Bronchial epithelial cell (primary cell): ENCODE results near the gene C6orf136. TPM values are rescaled to one million over a fixed set of nuclear protein-coding genes. Genes with fewer than 3 reads are reported as not detected.

Experiments used
- DNase-seq: peaks from one replicate; pipeline ENCODE4 v3.0.0-alpha.2; 2010; ENCODE audit warnings: low read depth
- FAIRE-seq: peaks from 2 replicates; lab custom pipeline; 2011; peaks lifted over from hg19 to GRCh38; lab: Jason Lieb, UNC
- H3K27me3 ChIP-seq: 2 replicates; pipeline ENCODE4 v1.5.1; 2011; ENCODE audit warnings: low read length; ENCODE audit not compliant: control insufficient read depth, insufficient read depth
- H3K36me3 ChIP-seq: 2 replicates; pipeline ENCODE4 v1.5.1; 2011; ENCODE audit warnings: low read length; ENCODE audit not compliant: control insufficient read depth, insufficient read depth
- H3K4me3 ChIP-seq: 2 replicates; pipeline ENCODE4 v1.5.1; 2011; ENCODE audit warnings: mild to moderate bottlenecking, low read depth, low read length, control low read depth
- total RNA-seq: library from RNA; depleted of rRNA; stranded (reverse); fragments of >200 nt; gene quantifications from 2 replicates; pipeline ENCODE4 v1.2.1, GENCODE V29; 2014
- TF ChIP-seq, protein P1 (sequence below): IDR thresholded peaks from 2 replicates; pipeline ENCODE4 v1.5.1; 2011; ENCODE audit warnings: mild to moderate bottlenecking, moderate library complexity, low read length, control low read depth, inconsistent platforms; ENCODE audit not compliant: insufficient read depth, severe bottlenecking

The C6orf136 gene
- total RNA-seq, 1 donor from 2014 or later: 1.8 TPM

DNA sequence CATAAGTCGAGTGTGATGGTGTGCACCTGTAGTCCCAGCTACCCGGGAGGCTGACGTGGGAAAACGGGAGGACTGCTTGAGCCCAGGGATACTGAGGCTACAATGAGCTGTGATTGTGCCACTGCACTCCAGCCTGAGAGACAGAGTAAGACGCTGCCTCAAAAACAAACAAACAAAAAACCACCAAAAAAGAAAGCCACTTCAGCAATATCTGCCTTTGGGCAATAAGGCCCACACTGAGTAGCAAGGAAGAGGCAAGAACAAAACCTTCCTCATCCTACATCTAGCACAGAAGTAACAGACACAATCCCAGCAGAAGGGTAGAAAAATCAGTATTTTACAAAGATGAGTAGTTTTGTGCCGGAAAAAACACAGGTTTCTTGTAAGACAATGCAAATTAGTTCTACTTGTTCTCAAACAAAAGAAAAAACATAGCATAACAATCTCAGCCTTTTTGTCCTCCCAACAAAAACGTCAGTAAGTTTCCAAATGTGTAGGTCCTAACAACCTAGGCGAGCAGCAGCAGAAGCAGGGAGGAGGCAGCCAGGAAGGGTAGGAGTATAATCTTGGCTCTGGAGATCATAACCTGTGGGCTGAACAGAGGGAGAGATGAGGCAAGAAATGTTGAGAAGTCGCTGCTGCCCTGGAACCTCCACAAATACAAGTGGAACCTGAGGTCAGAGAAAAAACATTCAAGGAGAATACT, 35.6 kb upstream of the C6orf136 start:
- FAIRE-seq (no peak), DNase-seq (no peak)
- H3K4me3 ChIP-seq: no peak overlapping the region
- no peaks in the 10 kb centered on the region for H3K27me3 ChIP-seq
- H3K36me3 ChIP-seq: peaks cover 13% of the 10 kb centered on the region
- TF ChIP-seq, protein P1, sequence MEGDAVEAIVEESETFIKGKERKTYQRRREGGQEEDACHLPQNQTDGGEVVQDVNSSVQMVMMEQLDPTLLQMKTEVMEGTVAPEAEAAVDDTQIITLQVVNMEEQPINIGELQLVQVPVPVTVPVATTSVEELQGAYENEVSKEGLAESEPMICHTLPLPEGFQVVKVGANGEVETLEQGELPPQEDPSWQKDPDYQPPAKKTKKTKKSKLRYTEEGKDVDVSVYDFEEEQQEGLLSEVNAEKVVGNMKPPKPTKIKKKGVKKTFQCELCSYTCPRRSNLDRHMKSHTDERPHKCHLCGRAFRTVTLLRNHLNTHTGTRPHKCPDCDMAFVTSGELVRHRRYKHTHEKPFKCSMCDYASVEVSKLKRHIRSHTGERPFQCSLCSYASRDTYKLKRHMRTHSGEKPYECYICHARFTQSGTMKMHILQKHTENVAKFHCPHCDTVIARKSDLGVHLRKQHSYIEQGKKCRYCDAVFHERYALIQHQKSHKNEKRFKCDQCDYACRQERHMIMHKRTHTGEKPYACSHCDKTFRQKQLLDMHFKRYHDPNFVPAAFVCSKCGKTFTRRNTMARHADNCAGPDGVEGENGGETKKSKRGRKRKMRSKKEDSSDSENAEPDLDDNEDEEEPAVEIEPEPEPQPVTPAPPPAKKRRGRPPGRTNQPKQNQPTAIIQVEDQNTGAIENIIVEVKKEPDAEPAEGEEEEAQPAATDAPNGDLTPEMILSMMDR: no peak

DNA sequence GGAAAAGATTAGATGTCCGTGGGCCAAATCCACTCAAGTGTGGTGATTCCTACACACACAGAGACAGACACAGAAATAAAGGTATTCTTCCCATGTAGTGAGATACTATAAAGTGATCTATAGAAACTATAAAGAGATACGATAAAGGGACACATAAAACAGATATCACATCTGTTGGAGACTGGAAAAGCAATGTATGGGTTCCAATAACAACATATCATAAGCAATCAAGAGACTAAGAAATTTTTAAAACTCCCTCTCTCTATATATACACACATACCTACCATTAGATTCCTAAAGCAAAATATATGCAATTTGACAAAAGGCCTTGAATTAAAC, 35.1 kb upstream of the C6orf136 start:
- no peaks in the 10 kb centered on the region for H3K27me3 ChIP-seq
- H3K4me3 ChIP-seq: no peak overlapping the region
- peaks cover 16% of the 10 kb centered on the region for H3K36me3 ChIP-seq
- TF ChIP-seq, protein P1: no peak
- FAIRE-seq: no peak
- DNase-seq: no peak

DNA sequence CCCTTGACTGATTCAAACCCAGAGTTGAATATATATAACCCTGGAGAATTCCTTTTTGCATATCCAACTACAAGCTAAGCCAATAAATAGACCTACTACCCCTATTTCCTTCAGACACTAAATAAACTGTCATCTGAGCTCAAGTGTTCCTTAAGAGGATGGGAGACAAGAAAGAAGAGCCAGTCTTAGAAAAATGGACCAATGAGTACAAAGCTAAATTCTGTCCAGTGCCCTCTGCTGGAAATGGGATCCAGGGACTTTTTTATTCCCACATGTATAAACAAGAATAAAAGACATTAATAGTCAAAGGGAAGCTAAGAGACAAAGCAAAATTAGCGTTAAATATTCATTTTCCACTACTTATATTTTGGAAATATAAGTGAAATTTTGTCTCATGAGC, 34.7 kb upstream of the C6orf136 start:
- no peak overlapping the region for H3K4me3 ChIP-seq
- peaks cover 17% of the 10 kb centered on the region for H3K36me3 ChIP-seq
- TF ChIP-seq, protein P1: peak; percentile 30
- no peak for FAIRE-seq
- DNase-seq: peak; percentile 40
- H3K27me3 ChIP-seq: no peaks in the 10 kb centered on the region

DNA sequence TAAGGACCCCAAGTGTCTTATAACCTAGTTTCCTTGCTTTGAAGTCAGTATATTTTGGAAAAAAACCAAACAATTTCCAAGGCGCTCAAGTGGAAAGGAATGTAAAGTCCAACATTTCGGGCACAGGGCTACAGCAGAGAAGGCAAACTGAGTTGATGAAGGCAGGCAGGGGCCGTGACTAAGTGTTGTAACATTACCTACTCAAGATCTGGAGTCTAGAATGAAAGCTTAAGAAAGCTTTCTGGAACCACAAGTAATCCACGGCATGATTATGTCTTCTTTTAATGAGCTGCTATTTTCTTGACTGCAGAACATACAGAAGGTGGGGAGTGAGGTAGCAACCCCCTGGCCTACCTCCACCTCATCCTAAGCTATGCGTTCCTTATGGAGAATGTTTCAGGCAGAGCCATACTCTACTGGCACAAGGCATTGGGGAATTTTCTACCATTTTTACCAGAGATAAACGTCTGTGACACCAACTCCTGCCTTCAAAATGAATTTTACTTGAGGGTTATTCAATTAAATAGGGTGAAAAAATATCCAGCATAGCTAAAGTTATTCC, 34.2 kb upstream of the C6orf136 start:
- DNase-seq (no peak), FAIRE-seq (no peak)
- H3K27me3 ChIP-seq: no peaks in the 10 kb centered on the region
- no peak overlapping the region for H3K4me3 ChIP-seq
- peaks cover 16% of the 10 kb centered on the region for H3K36me3 ChIP-seq
- TF ChIP-seq, protein P1: no peak

DNA sequence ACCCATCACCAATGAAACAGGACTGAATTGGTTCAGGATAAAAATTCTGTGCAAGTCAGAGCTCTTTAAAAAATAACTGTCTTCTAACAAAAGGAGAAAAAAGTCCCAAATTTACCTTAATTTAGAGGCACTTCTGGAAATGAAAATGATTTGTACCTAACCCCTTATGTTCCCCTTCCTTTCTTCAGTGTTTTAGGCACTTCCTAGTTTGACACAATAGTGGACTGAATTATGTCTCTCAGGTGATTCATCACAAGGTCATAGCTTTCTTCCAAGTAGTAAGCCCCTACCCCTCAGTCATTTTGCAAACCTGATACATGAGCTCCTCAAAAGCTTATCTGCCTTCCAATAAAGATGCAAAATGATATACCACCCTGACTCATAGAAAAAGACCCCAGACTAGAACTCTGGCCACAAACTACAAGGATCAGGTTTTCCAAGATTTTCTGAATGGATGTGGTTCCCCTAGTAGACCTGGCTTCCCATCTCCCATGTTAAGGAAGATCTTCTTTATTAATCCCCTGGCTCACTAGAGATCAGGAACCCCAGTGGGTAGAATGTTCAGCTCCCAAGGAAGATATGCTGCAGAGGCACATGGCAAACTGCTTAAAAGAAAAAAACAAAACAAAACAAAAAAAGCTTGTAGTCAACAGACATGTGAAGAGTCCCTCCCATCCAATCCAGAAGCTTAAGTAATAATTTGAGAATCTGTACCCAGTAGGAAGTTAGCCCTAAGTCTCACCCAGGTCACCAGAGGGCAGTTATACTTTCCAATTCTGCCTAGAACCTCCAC, 33.5 kb upstream of the C6orf136 start:
- H3K4me3 ChIP-seq: no peak overlapping the region
- peak; percentile 72 for DNase-seq

More for the DNA sequence above, 33.5 kb upstream of the C6orf136 start:
- no peaks in the 10 kb centered on the region for H3K27me3 ChIP-seq
- no peak for FAIRE-seq
- TF ChIP-seq, protein P1: no peak
- H3K36me3 ChIP-seq: peaks cover 16% of the 10 kb centered on the region
